OCI-LY7 (cell line): ENCODE data around the gene RITA1. TPM values are rescaled to one million over a fixed set of nuclear protein-coding genes. Genes with fewer than 3 reads are reported as not detected.
A peak's percentile ranks its signal among the peaks of the same experiment; 100 is the strongest.
"Not testable (repeated sequence)": the region's sequence is repeated elsewhere in the genome, so short reads cannot be mapped to it uniquely, and the experiment has no call there.

Experiments
- BruUV-seq: library from RNA; stranded (reverse); fragments of 400-500 nt; replicated peaks from 2 replicates; lab custom pipeline; 2021; lab: Mats Ljungman, UMichigan
- CTCF ChIA-PET: fragments of 300-600 bp; sonication (Branson Sonifier 250); formaldehyde crosslinking; loops from one replicate; lab custom pipeline; 2022; ENCODE audit warnings: antibody characterized with exemption; ENCODE audit not compliant: unreplicated experiment; lab: Charles Lee
- POLR2A ChIA-PET: fragments of 300-600 bp; sonication (Branson Sonifier 250); formaldehyde crosslinking; loops from one replicate; lab custom pipeline; 2022; ENCODE audit warnings: antibody characterized with exemption; lab: Charles Lee
- DNase-seq: peaks from one replicate; pipeline ENCODE4 v3.0.0-alpha.2; 2015; ENCODE audit warnings: low spot score
- H2AFZ ChIP-seq: fragments of 200-600 bp; sonication (generic), shearing (Covaris generic); 2 replicates; pipeline ENCODE4 v1.6.1; 2014; ENCODE audit warnings: mild to moderate bottlenecking, antibody characterized with exemption, low read length, moderate library complexity
- H3K27ac ChIP-seq: fragments of 200-600 bp; sonication (generic); 2 replicates; pipeline ENCODE4 v1.5.1; 2014; ENCODE audit warnings: mixed run types, low read depth, mild to moderate bottlenecking, moderate library complexity, low read length, inconsistent platforms; ENCODE audit not compliant: poor library complexity, severe bottlenecking
- H3K36me3 ChIP-seq: fragments of 200-600 bp; sonication (generic); 2 replicates; pipeline ENCODE4 v1.6.1; 2014; ENCODE audit warnings: mild to moderate bottlenecking, antibody characterized with exemption, low read length, moderate library complexity, mixed read lengths; ENCODE audit not compliant: insufficient read depth
- H3K4me1 ChIP-seq: fragments of 200-600 bp; sonication (generic); 2 replicates; pipeline ENCODE4 v1.5.1; 2014; ENCODE audit warnings: mild to moderate bottlenecking, low read length; ENCODE audit not compliant: insufficient read depth, poor library complexity, severe bottlenecking
- H3K4me2 ChIP-seq: fragments of 200-600 bp; sonication (generic); 2 replicates; pipeline ENCODE4 v1.6.1; 2014; ENCODE audit warnings: mild to moderate bottlenecking, low read length
- H3K4me3 ChIP-seq: fragments of 200-600 bp; sonication (generic); 2 replicates; pipeline ENCODE4 v1.5.1; 2014; ENCODE audit warnings: mild to moderate bottlenecking, low read depth, low read length; ENCODE audit not compliant: poor library complexity, severe bottlenecking
- H3K79me2 ChIP-seq: fragments of 200-600 bp; sonication (generic); 2 replicates; pipeline ENCODE4 v1.6.1; 2016; ENCODE audit warnings: low read depth, mild to moderate bottlenecking, low read length, moderate library complexity, mixed read lengths; ENCODE audit not compliant: insufficient read depth
- H3K9me2 ChIP-seq: fragments of 200-600 bp; sonication (generic); 2 replicates; pipeline ENCODE4 v1.6.1; 2016; ENCODE audit warnings: mild to moderate bottlenecking, low read length, mixed read lengths; ENCODE audit not compliant: insufficient read depth
- H3K9me3 ChIP-seq: fragments of 200-600 bp; sonication (generic); 2 replicates; pipeline ENCODE4 v1.6.1; 2014; ENCODE audit warnings: mild to moderate bottlenecking, mixed run types, low read length, mixed read lengths
- H4K20me1 ChIP-seq: fragments of 200-600 bp; sonication (generic); 2 replicates; pipeline ENCODE4 v1.6.1; 2014; ENCODE audit warnings: mild to moderate bottlenecking, antibody characterized with exemption, low read length, moderate library complexity, mixed read lengths; ENCODE audit not compliant: insufficient read depth
- CTCF ChIP-seq: fragments of 200-600 bp; sonication (generic); conservative IDR thresholded peaks from 2 replicates; pipeline ENCODE4 v1.5.1; 2014; ENCODE audit warnings: mild to moderate bottlenecking, antibody characterized with exemption, low read length, moderate library complexity, mixed read lengths
- EZH2phosphoT487 ChIP-seq: fragments of 200-600 bp; sonication (generic); IDR thresholded peaks from 2 replicates; pipeline ENCODE4 v1.6.1; 2018; ENCODE audit warnings: low read depth, borderline replicate concordance, mild to moderate bottlenecking, mixed run types, antibody characterized with exemption, low read length, moderate library complexity, mixed read lengths
- intact Hi-C: fragments of 100-400 bp; cut with micrococcal nuclease; formaldehyde crosslinking; loops from one replicate; pipeline ENCODE4 v1.10.0; 2022; ENCODE audit not compliant: unreplicated experiment
- total RNA-seq, 2 experiments: library from RNA; depleted of rRNA in 1 of 2; stranded (reverse); fragments of >200 nt in 1 of 2; shearing (Covaris generic) in 1 of 2; gene quantifications; 2 replicates each; pipeline ENCODE4 v1.2.3, GENCODE V29; 2014 to 2022

The RITA1 gene
- total RNA-seq, 2 experiments from 2014 or later: 68.6 to 90.8 TPM

DNA sequence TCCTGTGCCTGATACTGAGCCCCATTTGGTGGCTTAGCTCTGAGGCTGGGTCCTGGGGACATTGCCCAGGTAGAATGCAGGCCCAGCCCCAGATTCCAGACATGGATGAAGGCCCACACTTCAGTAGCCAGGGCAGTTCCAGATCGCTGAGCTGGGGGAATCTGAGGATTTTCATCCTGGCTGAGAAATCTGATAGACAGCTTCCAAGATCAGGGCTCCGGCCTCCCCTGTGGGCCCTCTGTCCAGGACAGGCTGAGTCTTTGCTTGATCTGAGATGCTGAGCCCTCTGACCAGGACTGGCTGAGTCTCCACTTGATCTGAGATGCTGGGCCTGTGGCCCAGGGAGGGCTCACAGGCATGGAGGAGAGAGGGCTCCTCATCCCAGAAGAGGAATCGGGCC is 46.7 kb upstream of the RITA1 start:
- Histone ChIP-seq H4K20me1 (0 out of 2 replicates have a peak, but pooled peaks cover 1% of the 10 kb centered on the region), H2AFZ (no peak overlapping the region), H3K9me3 (no peaks in the 10 kb centered on the region), H3K4me1 (peaks cover 64% of the 10 kb centered on the region), H3K4me2 (no peak overlapping the region), H3K27ac (peak overlapping the region; percentile 30), H3K9me2 (no peaks in the 10 kb centered on the region), H3K36me3 (peaks cover 16% of the 10 kb centered on the region), H3K4me3 (no peak overlapping the region), H3K79me2 (peaks cover 16% of the 10 kb centered on the region)
- ChIA-PET CTCF (interaction anchor here (0.7 to 1.5 kb wide), 2 partner anchors 14 to 15 kb away, joined by 3 read pairs; no protein-coding TSS in a partner anchor), POLR2A (interaction anchor here (0.9 to 2.1 kb wide), 3 partner anchors 13 to 34 kb away, joined by 3 to 5 read pairs (median 5); no protein-coding TSS in a partner anchor)
- TF ChIP-seq CTCF (no peak), EZH2phosphoT487 (no peak)
- DNase-seq: no peak
- intact Hi-C loops: no loop called here
- BruUV-seq: no TSS peak

GRCh38 chr12:113140706-113141105 is 44.8 kb upstream of the RITA1 start:
- Histone ChIP-seq H3K9me3 (no peaks in the 10 kb centered on the region), H3K4me1 (peaks cover 72% of the 10 kb centered on the region), H3K27ac (peak overlapping the region; percentile 39), H3K9me2 (no peaks in the 10 kb centered on the region), H4K20me1 (no peaks in the 10 kb centered on the region), H2AFZ (peak overlapping the region; percentile 74; the same call in 1 of the 2 replicates), H3K4me3 (peak overlapping the region; percentile 57), H3K79me2 (no peaks in the 10 kb centered on the region), H3K4me2 (peak overlapping the region; percentile 84), H3K36me3 (no peaks in the 10 kb centered on the region)
- TF ChIP-seq EZH2phosphoT487 (no peak), CTCF (no peak)
- ChIA-PET POLR2A (interaction anchor here (0.8 to 2.2 kb wide), 4 partner anchors 12 to 44 kb away, joined by 3 to 5 read pairs (median 4); partner anchors contain the start of genes DDX54 and RITA1), CTCF (interaction anchor here (1.4 kb wide), 1 partner anchor 10 kb away, joined by 3 read pairs; no protein-coding TSS in a partner anchor)
- DNase-seq: no peak
- intact Hi-C loops: no loop called here
- BruUV-seq: no TSS peak

DNA sequence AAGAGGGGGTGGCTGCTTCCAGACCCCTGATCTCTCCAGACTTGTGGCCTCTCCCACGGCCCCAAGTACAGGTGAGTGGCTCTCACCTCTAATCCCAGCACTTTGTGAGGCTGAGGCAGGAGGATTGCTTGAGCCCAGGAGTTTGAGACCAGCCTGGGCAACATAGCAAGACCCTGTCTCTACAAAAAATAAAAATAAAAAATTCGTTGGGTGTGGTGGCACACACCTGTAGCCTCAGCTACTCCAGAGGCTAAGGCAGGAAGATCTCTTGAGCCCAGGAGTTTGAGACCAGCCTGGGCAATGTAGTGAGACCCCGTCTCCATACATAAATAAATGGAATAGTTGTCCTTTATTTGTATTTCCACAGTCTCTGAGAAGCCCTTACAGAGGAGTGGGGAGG is 43.8 kb upstream of the RITA1 start:
- peak overlapping the region; percentile 39 for H3K27ac ChIP-seq
- intact Hi-C loops, BruUV-seq, CTCF ChIA-PET, H3K36me3 ChIP-seq, H3K9me3 ChIP-seq, H4K20me1 ChIP-seq, DNase-seq, H3K79me2 ChIP-seq, H3K4me3 ChIP-seq, H3K9me2 ChIP-seq: not testable (repeated sequence)
- peak overlapping the region; percentile 84 for H3K4me2 ChIP-seq
- peaks cover 68% of the 10 kb centered on the region for H3K4me1 ChIP-seq
- POLR2A ChIA-PET: interaction anchor here (1.1 kb wide), 1 partner anchor 12 kb away, joined by 3 read pairs; no protein-coding TSS in a partner anchor
- peak overlapping the region; percentile 82; the same call in 1 of the 2 replicates for H2AFZ ChIP-seq
